MG63 (cell line): Measurements from ENCODE around the gene UST. TPM values are rescaled to one million over a fixed set of nuclear protein-coding genes. Genes with fewer than 3 reads are reported as not detected.
A peak's percentile ranks its signal among the peaks of the same experiment; 100 is the strongest.

Experiments
- DNase-seq: peaks from one replicate; pipeline ENCODE4 v3.0.0-alpha.2; 2020
- H3K27me3 ChIP-seq: fragments of 250-450 bp; sonication (Bioruptor Pico); 2 replicates; pipeline ENCODE4 v1.5.1; 2020; ENCODE audit warnings: mild to moderate bottlenecking, moderate library complexity
- H3K36me3 ChIP-seq: fragments of 250-450 bp; sonication (Bioruptor Pico); 2 replicates; pipeline ENCODE4 v1.5.1; 2020; ENCODE audit warnings: mild to moderate bottlenecking, moderate library complexity
- H3K4me3 ChIP-seq: fragments of 250-450 bp; sonication (Bioruptor Pico); 2 replicates; pipeline ENCODE4 v1.5.1; 2020; ENCODE audit warnings: mild to moderate bottlenecking, moderate library complexity
- H3K9me3 ChIP-seq: fragments of 250-450 bp; sonication (Bioruptor Pico); 2 replicates; pipeline ENCODE4 v1.5.1; 2020; ENCODE audit warnings: mild to moderate bottlenecking, moderate library complexity
- total RNA-seq: library from RNA; depleted of rRNA; stranded (reverse); fragments of >200 nt; shearing (Covaris generic); gene quantifications from 2 replicates; pipeline ENCODE4 v1.2.3, GENCODE V29; 2014; ENCODE audit warnings: low replicate concordance

UST gene
- total RNA-seq, 1 experiment from 2014 or later, result 22.0 TPM

DNA sequence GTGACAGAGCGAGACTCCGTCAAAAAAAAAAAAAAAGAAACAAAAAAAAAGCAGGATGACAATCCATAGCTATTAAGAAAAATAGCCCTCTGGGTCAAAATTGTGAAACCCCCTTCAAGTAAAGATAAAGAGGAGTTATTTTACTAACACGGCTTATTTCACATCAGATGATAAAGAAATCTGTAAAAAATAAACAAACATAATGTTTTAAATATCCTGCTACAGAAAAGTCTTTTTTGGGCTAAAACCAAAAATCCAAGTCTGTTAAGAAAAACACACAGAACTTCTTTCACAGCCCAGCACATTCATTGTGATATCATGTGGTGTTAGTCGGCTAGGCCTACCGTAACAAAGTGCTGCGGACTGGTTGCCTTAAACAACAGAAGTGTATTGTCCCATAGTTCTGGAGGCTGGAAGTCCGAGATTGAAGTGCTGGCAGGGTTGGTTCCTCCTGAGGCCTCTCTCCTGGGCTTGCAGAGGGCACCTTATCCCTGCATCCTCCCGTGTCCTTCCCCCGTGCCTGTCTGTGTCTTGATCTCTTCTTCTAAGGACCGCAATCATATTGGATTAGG lies 331.5 kb downstream of the UST start:
- H3K4me3 ChIP-seq, result no peak overlapping the region
- H3K36me3 ChIP-seq, result no peaks in the 10 kb centered on the region; the same call in none of the 2 replicates
- DNase-seq, result no peak
- H3K9me3 ChIP-seq, result no peaks in the 10 kb centered on the region
- H3K27me3 ChIP-seq, result no peaks in the 10 kb centered on the region

DNA sequence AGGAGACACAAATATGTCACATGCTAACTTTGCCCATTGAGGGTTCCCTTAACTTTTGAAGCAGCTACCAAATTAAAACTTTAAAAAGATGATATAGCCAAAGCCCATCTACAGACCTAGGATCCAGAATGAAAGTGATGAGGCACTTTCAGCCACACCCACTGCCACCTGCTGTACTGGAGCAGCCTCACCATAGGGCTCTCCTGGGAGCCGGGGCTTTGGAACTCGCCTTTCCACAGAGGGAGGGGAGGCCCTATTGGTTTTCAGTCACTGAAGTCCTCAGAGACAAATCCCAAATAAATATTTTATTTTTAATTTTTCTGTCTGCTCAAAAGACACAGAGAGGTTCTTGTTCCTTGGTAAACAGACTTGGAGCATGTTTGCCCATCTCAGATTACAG lies 332.6 kb downstream of the UST start:
- no peaks in the 10 kb centered on the region for H3K9me3 ChIP-seq
- no peak overlapping the region for H3K4me3 ChIP-seq
- no peak for DNase-seq
- H3K27me3 ChIP-seq, result no peaks in the 10 kb centered on the region
- no peaks in the 10 kb centered on the region; the same call in none of the 2 replicates for H3K36me3 ChIP-seq

DNA sequence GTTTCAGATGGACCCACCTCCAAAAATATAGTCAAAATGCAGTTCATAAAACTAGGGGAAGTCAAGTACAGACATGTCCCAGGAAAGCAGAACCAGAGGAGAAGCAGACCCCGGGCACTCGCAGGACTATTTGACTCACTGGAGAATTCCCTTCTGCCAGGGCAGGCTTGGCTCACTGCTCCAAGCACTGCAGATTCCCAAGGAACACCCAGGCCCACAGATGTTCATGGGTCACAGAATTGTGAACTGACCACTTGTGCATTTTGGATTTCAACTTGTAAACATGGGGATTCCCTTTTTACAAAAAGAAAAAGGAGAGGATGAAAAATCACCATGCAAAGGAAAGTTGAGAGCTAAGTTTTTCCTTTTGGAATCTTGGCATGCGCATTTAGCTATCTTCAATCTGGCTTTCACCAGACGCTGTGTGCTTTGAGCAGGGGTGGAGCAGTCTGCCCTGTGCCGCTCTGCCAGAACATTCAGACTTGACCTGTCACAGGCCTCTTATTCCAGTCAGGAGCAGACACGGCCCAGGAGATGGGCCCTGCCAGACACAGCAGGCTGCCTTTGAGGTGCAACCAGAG lies 333.2 kb downstream of the UST start:
- peak; percentile 75 for DNase-seq
- H3K9me3 ChIP-seq, result no peaks in the 10 kb centered on the region

DNA sequence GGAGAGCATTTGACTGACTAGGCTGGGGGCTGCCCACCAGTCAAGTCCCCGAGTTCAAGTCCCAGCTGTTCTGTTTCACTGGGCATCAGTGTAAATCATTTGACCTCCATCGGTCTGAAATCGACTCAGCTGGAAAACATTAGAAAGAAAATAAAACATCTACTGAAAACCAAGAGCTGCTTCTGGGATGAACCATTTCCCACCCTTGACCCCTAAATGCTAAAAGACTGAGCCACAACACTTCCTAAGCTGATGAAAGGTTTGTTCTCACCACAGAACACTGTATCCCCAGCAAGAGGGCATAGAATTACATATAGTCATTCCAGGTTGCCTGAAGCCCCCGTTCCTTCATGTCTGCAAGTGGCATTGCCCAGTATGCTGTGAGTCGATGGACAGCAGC lies 333.7 kb downstream of the UST start:
- no peak for DNase-seq
- Histone ChIP-seq H3K9me3 (no peaks in the 10 kb centered on the region), H3K36me3 (no peaks in the 10 kb centered on the region; the same call in none of the 2 replicates), H3K4me3 (no peak overlapping the region), H3K27me3 (no peaks in the 10 kb centered on the region)

More for the DNA sequence above, 333.2 kb downstream of the UST start:
- Histone ChIP-seq H3K27me3 (no peaks in the 10 kb centered on the region), H3K36me3 (no peaks in the 10 kb centered on the region; the same call in none of the 2 replicates), H3K4me3 (no peak overlapping the region)

DNA sequence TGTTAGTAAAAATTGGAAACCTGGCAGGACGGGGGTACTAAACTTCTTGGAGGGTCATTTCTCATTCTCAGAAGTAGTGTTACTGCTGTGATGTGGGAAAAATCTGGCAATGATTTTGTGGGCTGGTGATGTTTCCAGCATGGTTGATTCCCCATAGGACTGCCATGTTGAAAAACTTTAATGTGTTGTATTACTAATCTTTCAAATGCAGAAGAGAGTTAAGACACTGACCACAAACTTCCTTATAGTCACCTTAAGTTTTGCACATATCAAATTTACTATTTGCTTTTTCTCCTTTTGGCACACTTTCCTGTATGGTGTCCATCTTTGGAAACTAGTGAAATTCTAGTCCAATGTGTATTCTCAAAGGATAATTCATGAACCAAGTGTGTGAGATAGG lies 334.5 kb downstream of the UST start:
- no peaks in the 10 kb centered on the region for H3K9me3 ChIP-seq
- no peak overlapping the region for H3K4me3 ChIP-seq
- no peaks in the 10 kb centered on the region for H3K27me3 ChIP-seq
- no peak for DNase-seq
- H3K36me3 ChIP-seq, result no peaks in the 10 kb centered on the region; the same call in 1 of the 2 replicates

DNA sequence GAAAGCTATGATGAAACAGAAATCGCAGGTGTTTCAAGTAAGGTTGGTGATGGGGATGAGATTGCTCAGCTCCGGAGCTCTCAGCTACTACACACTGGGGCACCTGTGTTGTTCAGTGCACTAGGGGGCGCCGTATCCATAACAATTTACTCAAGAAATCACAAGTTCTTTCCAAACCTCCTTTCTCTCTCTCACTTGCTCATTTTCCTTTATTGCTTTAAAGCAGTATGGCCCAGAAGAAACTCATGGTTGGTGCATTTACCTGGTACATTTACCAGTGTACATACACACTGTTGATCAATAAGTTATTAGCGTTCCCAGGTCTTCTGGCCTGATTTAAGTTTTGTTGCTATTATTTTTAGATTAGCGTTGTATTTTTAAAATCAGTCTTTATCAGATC lies 335.5 kb downstream of the UST start:
- H3K9me3 ChIP-seq, result no peaks in the 10 kb centered on the region
- H3K36me3 ChIP-seq, result no peaks in the 10 kb centered on the region; the same call in 1 of the 2 replicates
- H3K4me3 ChIP-seq, result no peak overlapping the region
- DNase-seq, result peak; percentile 55
- H3K27me3 ChIP-seq, result no peaks in the 10 kb centered on the region

DNA sequence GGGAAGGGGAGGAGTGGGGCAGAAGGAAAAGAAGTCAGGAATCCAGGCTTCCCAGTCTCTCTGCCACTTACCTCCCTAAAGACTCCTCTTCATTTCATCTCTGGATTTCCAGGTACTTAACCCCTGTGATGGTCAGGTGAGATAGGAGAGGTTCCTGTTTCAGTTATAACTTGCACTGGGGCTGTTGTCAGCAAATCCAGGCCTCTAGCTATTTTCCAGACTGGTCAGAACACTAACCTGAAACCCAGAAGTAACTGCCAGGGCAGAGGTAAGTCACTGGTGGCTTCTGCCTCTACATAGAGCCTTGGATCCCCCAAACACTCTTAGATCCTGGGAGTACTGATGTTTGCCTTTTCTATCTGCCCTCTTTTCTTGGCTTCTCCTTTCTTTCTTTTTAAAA lies 337.2 kb downstream of the UST start:
- DNase-seq, result no peak
- Histone ChIP-seq H3K4me3 (no peak overlapping the region), H3K9me3 (no peaks in the 10 kb centered on the region), H3K27me3 (no peaks in the 10 kb centered on the region), H3K36me3 (no peaks in the 10 kb centered on the region)

DNA sequence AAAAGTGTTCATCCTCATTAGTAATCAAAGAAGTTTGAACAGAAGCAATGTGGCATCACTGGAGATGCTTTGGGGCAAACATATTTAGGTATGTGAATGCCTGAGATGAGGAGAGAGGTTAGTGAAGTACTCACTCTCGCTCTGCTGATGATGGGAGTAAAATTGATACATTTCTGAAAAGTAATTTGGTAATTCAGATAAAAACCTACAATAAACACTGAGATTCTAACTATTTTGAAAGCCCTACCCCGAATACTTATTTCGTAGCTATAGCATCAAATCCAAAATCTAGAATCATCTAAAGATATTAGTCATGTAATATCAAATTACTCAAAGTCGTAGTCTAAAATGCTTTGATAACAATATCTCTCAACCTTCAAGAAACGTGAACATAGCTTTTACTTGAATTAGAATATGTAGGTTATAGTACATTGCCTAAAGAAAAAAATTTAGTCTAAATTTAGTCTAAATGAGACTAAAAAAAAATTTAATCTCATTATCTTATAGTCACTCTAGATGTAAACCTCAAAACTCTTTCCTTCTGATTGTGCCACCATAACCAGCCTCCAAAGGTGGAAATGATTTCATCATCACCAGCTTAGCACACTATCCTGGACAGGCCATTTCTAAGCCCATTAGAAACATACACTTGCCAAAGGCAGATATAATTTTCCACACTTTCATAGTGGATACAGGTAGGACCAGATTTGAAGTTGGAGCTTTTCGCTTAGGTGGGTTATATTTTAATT lies 338.2 kb downstream of the UST start:
- Histone ChIP-seq H3K4me3 (no peak overlapping the region), H3K36me3 (no peaks in the 10 kb centered on the region)
- no peak for DNase-seq

DNA sequence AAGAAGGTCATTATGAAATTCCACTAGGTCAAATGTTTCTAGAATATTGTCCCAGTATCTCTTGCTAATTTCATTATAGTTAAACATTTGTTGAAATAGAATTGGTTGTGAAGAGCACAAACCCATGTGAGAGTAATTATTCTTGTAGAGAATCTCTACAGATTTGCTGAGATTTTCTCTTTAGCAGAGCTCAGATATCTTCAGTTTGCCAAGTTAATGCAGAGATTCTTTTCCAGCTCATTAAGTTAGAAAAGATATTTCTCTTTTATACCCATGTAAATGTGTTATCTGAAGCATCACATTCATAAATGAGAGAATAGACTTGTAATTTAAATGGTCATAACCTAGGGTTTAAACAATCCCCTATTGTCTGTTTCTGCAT lies 338.7 kb downstream of the UST start:
- Histone ChIP-seq H3K4me3 (no peak overlapping the region), H3K9me3 (no peaks in the 10 kb centered on the region), H3K27me3 (no peaks in the 10 kb centered on the region), H3K36me3 (no peaks in the 10 kb centered on the region)
- DNase-seq, result no peak

More for the DNA sequence above, 338.2 kb downstream of the UST start:
- no peaks in the 10 kb centered on the region for H3K9me3 ChIP-seq
- no peaks in the 10 kb centered on the region for H3K27me3 ChIP-seq

DNA sequence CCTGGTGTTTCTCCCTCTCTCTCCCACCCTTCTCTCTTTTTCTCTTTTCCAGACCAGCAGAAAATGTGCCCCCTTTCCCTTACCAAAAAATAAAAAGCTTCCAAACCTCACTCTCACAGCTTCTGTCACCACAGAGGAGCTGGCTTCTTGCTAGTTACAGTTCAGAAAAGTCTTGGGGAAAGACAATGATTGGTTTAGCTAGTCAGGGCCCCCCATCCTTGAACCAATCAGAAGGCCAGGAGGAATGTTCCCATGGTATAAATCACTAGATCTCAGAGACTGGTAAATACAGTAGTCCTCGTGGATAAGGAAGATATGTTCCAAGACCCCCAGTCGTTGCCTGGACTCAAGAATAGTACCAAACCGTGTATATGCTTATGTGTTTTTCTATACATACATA lies 339.5 kb downstream of the UST start:
- Histone ChIP-seq H3K27me3 (no peaks in the 10 kb centered on the region), H3K36me3 (no peaks in the 10 kb centered on the region), H3K4me3 (no peak overlapping the region), H3K9me3 (no peaks in the 10 kb centered on the region)
- no peak for DNase-seq

DNA sequence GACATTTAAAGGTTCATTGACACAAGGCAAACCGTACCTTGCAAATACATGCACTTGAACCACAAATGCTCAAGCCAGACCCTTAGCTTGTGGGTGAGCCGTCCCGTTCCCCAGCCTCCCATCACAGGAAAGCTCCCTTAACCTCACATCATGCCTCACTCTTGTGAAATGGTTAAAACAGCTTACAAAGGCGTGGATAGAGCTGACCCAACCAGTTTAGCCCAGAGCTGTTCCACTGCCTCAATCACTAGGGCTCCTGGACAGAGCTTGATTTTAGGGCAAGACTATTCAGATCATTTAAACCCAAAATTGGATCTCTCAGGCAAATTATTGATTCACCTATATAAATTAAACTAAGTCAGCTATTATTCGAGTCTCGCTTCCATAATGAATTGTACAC lies 341.1 kb downstream of the UST start:
- Histone ChIP-seq H3K4me3 (no peak overlapping the region), H3K27me3 (no peaks in the 10 kb centered on the region), H3K36me3 (no peaks in the 10 kb centered on the region), H3K9me3 (no peaks in the 10 kb centered on the region)
- no peak for DNase-seq

DNA sequence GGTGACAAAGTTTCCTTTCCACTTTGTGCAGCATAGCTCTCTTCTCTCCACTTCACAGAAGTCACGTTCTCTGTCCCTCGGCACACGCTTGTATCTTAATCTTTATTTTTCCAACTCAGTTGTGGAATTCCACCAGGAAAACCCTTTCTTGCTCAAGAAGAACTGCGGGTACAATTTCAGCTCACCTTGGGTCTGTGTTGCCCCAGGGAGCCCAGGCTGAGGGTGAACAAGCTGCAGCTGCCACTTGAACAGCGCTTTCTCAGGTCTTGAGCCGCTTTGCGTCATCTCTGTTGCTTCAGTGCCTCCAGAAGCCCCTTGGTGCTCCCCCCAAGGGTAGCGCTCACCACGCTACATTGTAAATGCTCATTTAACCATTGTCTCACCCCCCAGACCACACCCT lies 341.5 kb downstream of the UST start:
- Histone ChIP-seq H3K4me3 (no peak overlapping the region), H3K27me3 (no peaks in the 10 kb centered on the region), H3K36me3 (no peaks in the 10 kb centered on the region), H3K9me3 (no peaks in the 10 kb centered on the region)
- no peak for DNase-seq

DNA sequence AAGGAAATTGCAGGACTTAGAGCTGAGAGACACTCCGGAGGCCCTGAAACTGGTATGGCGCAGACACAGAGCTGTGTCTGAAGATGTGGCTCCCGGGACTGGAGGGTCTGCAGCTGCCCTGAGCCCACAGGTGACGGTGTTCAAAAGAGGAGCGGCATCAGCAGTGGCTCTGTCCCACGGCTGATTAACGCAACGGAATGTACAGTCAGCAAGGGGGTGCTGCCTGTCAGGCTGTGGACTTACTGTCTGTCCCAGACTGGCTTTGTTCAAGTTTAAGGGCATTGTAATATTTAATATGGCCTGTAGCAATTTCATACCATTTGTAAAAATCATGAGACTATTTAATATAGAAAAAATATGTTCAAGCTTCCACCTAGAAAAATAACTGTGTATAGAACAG lies 342.7 kb downstream of the UST start:
- no peak for DNase-seq
- H3K4me3 ChIP-seq, result no peak overlapping the region

DNA sequence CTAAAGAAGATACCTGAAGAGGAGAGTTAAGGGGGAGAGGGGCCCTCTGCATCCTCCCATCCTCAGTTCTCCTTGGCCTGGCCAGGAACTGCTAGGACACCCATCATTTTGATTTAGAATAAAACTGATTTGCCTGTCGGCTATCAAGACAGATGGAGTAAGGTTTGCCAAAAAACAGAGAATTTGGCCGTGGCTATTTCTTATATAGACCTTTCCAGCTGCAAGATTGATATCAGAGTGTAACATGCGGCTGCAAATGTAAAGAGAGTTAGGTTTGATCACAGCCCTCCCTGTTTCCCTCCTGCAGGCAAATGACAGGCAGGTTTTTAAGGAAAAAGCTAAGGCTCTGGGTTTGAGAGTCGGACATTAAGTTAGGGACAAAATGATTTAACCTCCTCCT lies 344.1 kb downstream of the UST start:
- no peaks in the 10 kb centered on the region for H3K9me3 ChIP-seq
- no peaks in the 10 kb centered on the region for H3K27me3 ChIP-seq
- no peak overlapping the region for H3K4me3 ChIP-seq
- no peaks in the 10 kb centered on the region for H3K36me3 ChIP-seq
- no peak for DNase-seq

More for the DNA sequence above, 342.7 kb downstream of the UST start:
- H3K27me3 ChIP-seq, result no peaks in the 10 kb centered on the region
- no peaks in the 10 kb centered on the region for H3K9me3 ChIP-seq
- no peaks in the 10 kb centered on the region for H3K36me3 ChIP-seq

DNA sequence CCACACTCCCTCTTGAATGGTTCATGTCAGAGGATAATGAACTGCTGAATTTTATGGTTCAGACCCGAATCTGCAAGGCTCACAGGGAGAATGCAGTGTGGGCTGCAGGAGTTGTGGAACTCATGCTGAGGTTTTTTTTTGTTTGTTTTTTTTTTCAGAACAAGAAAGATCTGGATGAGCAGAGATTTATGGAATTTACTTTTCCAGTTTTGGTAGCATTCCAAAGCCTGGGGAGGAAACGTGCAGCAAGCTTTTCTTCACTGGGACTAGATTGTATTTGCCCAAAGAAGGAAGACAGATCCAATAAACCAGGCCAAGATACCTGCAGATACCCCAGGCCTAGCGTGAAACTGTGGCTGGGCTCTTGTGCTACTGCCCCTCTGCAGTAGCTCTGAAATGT lies 346.8 kb downstream of the UST start:
- Histone ChIP-seq H3K27me3 (no peaks in the 10 kb centered on the region), H3K4me3 (no peak overlapping the region), H3K36me3 (no peaks in the 10 kb centered on the region), H3K9me3 (peaks cover 6% of the 10 kb centered on the region; the same call in 1 of the 2 replicates)
- peak; percentile 3 for DNase-seq

DNA sequence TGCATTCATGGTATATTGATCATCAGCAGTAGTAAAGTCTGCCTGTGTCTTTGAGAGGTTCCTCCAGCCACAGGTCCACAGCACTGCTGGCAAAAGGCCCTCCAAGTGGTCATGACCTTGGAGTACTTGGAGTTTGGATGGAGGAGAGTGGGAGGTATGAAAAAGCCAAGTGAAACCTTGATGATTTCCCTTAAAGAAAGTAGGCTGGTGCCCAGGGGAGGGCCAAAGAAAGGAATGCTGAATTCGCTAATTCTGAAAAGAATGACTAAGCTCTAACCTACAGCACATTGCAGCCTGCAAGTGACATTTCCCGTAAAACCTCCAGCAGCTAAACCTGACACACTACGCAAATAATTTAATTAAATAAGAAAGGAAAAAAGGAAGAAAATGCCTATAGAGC lies 347.3 kb downstream of the UST start:
- H3K36me3 ChIP-seq, result no peaks in the 10 kb centered on the region
- no peaks in the 10 kb centered on the region for H3K27me3 ChIP-seq
- H3K4me3 ChIP-seq, result no peak overlapping the region
- peaks cover 8% of the 10 kb centered on the region; the same call in 1 of the 2 replicates for H3K9me3 ChIP-seq
- DNase-seq, result peak; percentile 48

DNA sequence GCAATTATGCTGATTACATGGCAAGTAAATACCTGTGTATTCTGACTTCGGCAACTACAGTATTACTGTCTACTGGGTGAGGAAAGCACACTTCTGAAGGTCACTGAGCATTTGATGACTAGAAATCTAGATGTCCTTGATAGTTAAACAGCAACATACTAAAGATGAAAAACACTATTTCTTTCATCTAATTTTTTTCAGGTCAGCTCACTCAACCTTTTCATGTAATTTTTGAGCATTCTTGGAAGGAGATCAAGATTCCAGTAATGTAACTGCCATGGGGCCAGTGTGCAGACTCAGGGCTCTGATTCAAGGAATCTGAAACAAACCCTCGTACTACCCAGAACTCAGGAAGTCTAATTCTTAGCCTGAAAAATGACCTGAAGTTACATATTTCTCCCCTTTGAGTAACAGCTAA lies 348.1 kb downstream of the UST start:
- Histone ChIP-seq H3K4me3 (no peak overlapping the region), H3K9me3 (peaks cover 14% of the 10 kb centered on the region; the same call in 1 of the 2 replicates), H3K27me3 (no peaks in the 10 kb centered on the region), H3K36me3 (no peaks in the 10 kb centered on the region)
- peak; percentile 3 for DNase-seq

DNA sequence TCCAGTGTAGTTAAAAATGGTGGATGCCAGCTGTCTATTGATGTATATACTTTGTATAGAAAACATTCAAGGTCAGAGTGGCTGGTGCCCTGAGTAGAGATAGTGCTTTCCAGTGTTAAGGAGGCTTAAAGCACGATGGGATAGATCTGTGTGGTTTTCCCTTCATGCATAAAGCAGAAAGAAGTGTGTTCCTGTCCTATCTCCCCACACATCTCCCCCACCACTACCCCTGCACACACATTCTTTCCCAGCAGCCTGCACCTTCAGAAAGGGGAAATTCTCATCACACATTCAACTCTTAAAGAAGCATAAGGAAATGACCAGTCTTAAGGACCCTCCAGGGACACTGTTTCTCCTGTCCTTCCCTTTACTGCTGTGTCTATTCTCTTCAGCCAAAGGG lies 349.0 kb downstream of the UST start:
- no peak for DNase-seq
- H3K27me3 ChIP-seq, result no peaks in the 10 kb centered on the region
- H3K9me3 ChIP-seq, result peaks cover 14% of the 10 kb centered on the region; the same call in 1 of the 2 replicates
- H3K4me3 ChIP-seq, result no peak overlapping the region
- H3K36me3 ChIP-seq, result no peaks in the 10 kb centered on the region
